GM19239 (cell line): ENCODE measurements around the gene TDRD10.
"Not testable (repeated sequence)": the region's sequence is repeated elsewhere in the genome, so short reads cannot be mapped to it uniquely, and the experiment has no call there.

Source experiments
- DNase-seq: peaks from one replicate; pipeline ENCODE4 v3.0.0; 2011; ENCODE audit warnings: low spot score; ENCODE audit not compliant: insufficient read length
- FAIRE-seq: peaks from 2 replicates; lab custom pipeline; 2011; peaks lifted over from hg19 to GRCh38; lab: Jason Lieb, UNC

TDRD10 gene

DNA sequence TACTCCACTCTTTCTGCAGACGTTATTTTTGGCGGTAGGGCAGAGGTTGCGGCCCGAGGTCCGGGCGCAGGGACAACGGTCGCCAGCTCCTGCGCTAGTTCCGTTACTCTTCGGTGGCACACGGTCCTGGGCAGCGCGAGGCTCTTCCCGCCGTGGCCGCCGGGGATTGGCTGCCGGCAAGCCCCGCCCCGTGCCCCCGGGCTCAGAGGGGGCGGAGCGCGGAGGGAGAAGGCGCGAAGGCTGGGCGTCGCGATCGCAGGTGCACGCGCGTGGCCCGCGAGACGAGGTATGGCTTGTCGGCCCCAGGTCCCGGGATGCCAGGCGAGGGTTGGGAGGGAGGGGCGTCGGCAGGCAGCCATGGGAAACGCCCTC lies 711 bp downstream of the TDRD10 start:
- FAIRE-seq = no peak

DNA sequence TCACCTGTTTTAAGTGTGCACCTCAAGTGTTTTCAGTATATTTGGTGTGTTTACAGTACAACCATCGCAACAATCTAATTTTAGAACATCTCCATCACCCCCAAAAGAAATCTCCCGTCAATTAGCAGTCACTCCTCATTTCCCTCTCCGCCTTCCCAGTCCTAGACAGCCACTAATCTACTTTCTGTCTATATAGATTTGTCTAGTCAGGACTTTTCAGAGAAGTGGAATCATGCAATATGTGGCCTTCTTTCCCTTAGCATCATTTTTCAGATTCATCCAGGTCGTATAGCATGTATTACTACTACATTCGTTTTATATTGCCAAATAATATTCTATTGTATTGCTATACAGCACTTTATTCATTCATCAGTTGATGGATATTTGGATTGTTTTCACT lies 1.9 kb downstream of the TDRD10 start:
- DNase-seq = no peak
- FAIRE-seq = no peak

More for the DNA sequence above, 711 bp downstream of the TDRD10 start:
- DNase-seq = no peak

DNA sequence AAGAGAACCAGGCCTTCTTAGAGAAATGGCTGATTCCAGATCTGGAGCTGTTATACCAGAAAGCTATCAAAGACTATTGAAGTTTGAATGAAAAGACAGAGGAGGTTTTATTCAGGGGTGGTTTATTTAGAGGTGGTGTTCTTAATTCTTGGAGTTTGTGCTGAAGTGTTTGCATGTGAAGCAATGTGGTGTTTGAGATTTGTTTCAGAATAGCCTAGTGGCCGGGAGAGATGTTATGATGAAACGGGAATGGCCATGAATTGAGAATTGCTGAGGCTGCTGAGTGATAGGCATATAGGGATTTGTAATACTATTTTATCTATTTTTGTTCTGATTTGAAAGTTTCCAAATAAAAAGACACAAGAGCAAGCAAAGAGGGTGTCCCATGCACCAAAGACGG lies 10.7 kb downstream of the TDRD10 start:
- DNase-seq (no peak), FAIRE-seq (no peak)

DNA sequence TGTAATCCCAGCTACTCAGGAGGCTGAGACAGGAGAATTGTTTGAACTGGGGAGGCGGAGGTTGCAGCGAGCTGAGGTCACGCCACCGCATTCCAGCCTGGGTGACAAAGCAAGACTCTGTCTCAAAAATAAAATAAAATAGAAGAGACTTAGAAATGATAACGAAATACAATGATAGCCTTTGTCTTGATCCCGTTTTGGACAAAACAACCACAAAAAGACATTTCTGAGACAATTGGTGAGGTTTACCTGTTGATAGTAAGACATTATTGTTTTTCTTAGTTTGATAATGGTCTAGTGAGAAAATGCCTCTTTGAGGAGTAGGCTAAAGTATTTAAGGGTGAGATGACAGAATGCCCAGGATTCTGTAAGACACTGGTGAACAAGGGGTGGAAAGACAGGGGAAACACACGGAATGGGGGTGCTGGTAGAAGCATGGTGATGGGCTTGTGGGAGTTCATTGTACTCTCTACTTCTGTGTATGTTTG lies 12.1 kb downstream of the TDRD10 start:
- FAIRE-seq (no peak), DNase-seq (no peak)

DNA sequence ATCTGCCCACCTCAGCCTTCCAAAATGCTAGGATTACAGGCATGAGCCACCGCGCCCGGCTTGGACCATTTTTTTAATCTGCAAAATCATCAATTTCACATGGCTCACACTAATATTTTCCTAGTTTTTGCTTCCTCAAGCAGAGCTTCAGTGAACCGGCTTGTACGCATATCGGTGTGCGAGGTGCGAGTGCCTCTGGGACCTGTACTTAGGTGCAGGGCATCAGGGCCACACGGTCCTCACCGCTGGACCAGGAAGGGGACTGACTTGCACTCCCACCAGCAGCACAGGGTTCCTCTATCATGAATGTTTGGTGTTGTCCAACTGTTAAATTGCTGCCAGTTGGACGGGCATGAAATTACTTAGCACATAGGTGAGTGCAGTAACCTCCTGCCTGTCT lies 15.6 kb downstream of the TDRD10 start:
- no peak for DNase-seq
- FAIRE-seq = no peak

DNA sequence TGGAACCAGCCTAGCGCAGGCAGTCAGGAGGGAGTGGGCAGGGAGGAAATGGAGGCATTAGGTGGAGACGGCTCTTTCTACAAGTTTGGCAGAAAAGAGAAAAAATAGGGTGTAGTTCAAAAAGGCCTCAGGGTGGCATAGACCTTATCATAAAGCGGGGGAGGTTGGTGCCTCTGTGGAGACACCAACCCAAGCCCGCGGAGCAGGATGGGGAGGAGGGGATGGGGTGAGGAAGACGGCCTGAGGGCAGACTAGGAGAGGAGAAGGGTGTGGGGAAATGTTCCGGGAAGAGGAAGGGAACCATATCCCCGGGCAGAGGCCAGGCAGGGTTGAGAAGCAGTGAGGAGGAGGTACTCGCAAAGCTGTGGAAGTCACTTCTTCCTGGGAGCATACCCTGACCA lies 17.6 kb downstream of the TDRD10 start:
- FAIRE-seq (no peak), DNase-seq (no peak)

DNA sequence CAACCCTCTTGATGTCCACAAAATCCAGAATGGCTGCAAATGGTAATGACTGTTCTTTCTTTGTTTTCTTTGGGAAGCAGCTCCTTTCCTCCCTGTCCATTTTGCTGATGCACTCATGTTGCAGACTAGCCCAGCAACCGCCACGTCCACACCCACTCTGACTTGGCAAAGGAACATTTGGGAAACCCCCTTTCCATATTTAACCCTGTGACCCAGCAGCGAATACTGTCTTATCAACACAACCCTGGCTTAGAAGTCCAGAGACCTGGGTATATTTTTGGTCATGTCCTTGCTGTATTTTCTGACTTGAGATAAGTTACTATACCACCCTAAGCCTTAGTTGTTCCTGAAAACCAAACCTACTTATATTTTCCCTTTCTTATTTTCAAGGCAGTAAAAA lies 18.3 kb downstream of the TDRD10 start:
- no peak for FAIRE-seq

DNA sequence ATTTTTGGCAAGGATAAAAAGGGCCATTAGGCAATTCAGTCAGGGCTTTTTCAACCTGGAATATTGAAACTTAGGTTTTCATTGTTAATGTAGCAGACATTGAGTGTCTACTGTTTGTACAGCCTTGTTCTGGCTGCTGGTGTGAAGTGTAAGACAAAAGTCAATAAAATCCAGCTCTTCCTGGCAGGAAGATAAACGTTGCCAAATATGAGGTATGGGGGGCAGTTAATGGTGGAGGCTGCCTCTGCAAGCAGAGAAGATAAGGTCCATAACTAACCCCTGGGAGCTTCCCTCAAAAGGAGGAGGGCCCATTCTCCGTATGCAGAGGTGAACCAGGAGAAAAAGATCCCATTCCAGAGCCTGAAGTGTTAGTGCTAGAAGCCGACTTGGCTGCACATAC lies 19.7 kb downstream of the TDRD10 start:
- DNase-seq = no peak
- no peak for FAIRE-seq

More for the DNA sequence above, 18.3 kb downstream of the TDRD10 start:
- DNase-seq = no peak

DNA sequence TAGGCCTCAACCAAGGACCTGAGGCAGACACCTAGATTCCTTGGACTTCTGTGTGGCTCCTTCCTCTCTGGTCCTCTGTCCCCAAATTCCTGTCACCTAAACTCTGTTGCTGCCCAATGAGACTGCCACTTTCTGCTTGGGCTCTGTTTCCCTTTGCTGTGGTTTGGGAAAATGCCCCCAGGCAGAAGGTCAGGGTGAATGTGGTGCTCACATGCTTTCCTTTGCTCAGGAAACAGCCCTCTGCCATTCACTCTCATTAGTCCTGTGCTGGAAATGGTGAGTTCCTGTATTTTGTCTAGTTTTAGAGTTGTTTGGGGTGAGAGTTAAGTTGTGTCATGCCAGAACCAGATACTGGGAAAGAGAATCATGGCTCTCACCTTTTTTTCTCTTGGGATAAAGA lies 22.9 kb downstream of the TDRD10 start:
- FAIRE-seq = no peak
- no peak for DNase-seq

DNA sequence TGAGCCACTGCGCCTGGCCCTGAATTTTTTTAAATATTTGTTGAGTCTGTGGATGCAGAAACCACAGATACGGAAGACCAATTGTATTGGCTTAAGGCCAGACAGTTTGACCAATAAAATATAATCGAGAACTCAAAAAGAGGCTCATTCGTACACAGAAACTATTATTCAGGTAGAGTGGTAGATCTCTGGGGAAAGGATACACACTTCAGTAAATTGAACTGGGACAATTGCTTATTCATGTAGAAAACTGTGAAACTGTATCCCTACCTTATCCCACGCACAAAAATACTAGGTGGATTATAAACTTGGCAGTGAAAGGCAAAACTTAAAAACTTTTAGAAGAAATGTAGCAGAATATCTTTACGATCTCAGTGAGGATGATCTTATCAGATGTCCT lies 25.2 kb downstream of the TDRD10 start:
- FAIRE-seq = no peak
- no peak for DNase-seq

DNA sequence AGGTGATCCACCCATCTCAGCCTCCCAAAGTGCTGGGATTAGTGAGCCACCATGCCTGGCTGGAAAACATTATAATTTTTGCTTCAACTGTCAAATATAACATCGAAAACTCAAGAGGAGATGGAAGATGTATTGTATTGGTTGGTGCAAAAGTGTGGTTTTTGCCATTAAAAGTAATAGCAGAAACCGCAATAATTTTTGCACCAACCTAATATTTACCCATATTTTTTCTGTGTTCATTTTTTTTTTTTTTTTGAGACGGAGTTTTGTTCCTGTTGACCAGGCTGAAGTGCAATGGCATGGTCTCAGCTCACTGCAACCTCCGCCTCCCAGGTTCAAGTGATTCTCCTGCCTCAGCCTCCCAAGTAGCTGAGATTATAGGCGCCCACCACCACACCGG lies 27.3 kb downstream of the TDRD10 start:
- no peak for DNase-seq
- FAIRE-seq = no peak

DNA sequence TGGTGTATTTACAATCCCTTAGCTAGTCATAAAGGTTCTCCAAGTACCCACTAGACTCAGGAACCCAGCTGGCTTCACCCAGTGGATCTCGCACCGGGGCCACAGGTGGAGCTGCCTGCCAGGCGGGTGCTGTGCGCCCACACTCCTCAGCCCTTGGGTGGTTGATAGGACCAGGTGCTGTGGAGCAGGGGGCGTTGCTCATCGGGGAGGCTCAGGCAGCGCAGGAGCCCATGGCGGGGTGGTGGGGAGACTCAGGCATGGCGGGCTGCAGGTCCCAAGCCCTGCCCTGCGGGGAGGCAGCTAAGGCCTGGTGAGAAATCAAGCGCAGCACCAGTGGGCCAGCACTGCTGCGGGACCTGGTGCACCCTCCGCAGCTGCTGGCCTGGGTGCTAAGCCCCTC lies 29.9 kb downstream of the TDRD10 start:
- DNase-seq, FAIRE-seq: not testable (repeated sequence)

DNA sequence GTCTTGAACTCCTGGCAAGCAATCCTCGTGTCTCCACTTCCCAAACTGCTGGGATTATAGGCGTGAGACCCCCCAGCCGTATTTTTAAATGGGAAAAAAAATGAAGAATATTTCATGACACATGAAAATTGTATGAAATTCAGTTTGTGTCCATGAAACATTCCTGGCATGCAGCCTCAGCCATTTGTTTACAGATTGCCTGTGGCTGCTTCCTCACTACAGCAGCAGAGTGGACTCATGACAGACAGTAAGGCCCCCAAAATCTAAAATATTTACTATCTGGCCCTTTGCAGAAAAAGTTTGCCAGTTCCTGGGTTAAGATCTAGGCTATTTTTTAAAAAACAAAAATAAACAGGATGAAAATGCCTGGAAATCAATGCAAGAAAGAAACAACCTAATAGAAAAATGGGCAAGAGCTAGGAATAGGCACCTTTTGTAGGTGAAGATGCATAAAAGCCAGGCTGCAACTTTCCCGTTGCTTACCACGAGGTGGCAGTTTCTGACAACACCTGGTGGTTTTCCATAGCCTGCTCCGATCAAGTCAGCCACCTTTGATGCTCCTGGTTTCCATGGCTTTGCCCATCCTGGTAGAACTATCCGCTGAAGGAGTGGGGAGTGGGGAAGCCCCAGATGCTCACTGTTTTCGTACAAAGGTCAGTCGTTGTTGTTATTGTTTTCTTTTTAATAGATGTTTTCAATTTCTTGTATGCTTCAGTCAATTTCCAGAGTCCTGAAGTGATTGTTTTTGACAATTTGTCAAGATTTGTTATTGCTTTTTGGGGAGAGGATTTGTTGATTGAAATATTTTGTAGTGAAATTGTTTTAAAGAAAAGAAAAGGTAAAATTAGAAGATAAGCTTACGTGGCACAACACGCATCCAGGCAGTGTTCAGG lies 32.2 kb downstream of the TDRD10 start:
- FAIRE-seq = no peak

DNA sequence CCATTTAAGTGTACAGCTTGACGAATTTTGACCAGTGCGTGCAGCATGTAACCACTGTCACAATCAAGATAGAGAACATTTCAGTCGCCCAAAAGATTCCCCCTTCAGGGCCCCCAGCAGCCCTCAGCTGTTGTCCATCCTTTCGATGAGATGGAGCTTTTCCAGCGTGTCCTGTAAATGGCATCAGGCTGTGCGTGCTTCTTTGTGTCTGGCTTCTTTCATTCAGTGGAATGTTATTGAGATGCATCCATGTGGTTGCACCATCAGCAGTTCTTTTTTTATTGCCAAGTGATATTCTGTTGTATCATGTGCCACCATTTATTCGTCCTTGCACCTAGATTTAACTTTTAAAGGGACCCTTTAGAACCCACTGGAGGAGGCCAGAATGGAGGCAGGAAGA lies 34.6 kb downstream of the TDRD10 start:
- FAIRE-seq (no peak), DNase-seq (no peak)

More for the DNA sequence above, 32.2 kb downstream of the TDRD10 start:
- DNase-seq = peak; percentile 24

DNA sequence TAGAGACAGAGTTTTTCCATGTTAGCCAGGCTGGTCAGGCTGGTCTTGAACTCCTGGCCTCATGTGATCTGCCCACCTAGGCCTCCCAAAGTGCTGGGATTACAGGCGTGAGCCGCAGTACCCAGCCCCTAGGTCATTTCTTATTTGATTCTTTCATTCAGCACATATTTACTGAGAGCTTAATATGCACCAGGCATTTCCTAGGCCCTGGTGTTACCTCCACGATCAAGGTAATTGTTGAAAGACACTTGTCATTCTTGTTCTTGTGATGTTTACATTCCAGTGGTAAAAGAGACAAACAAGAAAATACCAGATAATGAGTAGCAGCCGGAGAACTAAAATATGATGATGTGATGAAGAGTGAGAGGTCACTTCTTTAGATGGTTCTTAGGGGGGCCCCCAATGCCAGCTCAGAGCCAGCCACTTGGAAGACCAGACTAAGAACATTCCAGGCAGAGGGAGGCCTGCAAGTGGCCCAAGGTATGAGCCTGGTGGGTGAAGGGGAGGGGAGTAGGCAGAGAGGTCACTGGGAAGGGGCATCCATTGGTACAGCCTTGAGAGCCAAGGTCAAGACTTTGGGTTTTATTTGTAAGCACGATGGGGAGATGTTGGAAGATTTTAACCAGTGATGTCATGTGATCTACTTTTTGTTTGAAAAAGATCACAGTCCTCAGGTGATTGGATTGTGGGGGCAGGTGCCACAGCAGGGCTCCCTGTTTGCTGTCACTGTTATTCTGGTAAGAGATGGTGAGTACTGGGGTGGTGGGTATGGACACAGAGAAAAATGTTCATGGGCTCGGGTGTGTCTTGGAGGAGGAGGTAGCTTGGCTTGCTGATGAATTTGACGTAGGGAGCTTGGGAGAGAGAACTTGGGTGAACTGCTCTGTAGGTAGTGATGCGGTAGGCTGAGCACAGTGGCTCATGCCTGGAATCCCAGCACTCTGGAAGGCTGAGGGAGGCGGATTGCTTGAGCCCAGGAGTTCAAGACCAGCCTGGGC lies 37.8 kb downstream of the TDRD10 start:
- DNase-seq = no peak
- FAIRE-seq = no peak

DNA sequence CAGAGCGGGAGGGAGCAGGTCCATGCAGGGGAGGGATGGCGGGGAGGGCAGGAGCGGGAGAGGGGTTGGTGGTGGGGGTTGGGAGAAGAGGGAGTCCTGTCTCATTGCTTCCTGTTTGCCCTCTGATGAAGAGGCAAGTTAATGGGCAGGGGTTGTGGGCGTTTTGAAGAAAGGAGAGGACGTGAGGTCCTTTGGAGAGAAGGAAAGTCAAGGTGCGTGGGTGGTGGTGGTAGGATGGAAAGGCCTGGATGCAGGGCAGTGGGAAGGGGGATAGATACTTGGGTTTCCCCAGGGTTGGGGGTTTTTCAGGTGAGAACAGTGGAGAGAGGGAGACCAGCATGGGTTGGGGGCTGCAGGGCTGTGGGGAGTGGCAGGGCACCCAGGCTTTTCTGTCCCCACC lies 39.2 kb downstream of the TDRD10 start:
- FAIRE-seq = no peak
- DNase-seq = no peak

DNA sequence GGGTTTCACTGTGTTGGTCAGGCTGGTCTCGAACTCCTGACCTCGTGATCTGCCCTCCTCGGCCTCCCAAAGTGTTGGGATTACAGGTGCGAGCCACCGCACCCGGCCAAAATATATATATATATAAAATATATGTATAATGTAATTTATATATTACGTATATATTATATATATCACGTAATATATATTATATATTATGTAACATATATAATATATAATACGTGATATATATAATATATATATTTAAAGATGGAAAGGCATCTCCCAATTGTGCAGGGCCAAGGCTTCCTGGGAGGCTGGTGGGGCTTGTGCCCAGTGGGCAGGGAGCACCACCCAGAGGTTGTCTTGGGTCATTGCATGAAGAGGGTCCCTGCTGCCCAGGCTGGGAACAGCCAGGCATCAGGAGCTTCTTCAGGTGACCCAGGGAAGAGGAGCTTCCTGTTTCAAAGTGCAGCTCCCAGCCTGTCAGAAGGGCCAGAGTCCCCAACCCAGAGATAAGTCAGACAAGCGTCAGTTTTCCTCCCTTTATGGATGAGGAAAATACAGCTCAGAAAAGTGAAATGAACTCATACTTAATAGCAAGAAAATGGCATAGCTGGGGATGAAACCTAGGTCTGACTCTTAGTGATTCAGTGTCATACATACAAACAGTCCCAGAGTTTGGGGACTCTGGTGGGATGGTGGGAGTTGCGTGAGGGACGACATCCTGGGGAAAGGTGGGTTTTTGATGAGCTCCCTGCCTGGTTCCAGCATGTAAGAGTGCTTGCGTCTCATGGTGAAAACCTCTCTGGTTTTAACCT lies 44.4 kb downstream of the TDRD10 start:
- FAIRE-seq = peak; percentile 73
- peak; percentile 70 for DNase-seq

DNA sequence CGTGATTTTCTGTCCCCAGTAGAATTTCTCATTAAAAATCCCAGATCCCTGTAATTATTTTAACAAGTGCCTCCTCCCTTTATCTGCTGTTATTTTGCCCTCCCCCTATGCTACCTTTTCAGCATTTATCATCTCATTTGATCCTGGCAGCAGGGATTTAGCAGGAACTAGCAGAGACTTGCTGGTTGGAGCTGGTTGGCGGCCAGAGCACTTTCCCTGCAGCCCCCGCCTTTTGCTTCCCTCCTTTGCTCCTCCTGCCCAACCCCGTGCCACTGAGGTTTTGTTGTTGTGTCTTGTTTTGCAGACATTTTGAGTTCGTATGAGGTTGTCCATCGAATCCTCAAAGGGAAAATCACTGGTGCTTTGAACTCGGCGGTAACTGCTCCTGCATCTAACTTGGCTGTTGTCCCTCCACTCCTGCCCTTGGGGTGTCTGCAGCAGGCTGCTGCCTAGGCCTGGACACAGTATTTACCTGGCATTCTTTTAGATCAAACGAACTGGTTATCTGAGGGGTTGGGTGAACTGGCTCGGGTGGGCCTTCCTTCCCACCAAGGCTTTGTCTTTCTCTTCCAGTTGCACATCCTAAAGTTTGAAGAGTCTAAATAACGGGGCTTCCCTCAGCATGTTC lies 45.2 kb downstream of the TDRD10 start:
- DNase-seq (no peak), FAIRE-seq (no peak)

DNA sequence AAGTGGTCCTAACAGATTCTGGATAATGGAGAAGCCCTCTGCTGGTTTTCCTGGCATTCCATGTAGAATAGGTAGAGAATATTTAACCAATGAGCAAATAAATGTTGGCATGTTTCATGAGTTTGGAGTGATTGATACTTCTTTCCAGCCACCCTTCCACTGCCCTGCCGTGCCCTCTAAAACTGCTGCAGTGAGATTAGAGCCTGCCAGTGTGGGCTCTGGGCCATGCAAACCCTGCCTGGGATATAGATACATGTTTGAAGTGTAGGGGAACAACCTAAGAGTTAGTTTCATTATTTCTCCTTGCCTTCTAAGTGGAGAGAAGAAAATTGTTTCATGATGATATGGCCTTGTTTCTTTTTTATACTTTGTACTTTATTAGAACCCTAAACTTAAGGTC lies 46.0 kb downstream of the TDRD10 start:
- DNase-seq = no peak
- no peak for FAIRE-seq
